ENCODE measurements around the gene MYOF.

MYOF gene

GRCh38 chr10:93280699-93281366 lies 201.3 kb downstream of the MYOF start (continued):
- no peak for TF ChIP-seq ISL1 (CRISPR knock-in tag; IDR thresholded peaks at IDR 0.05)

GRCh38 chr10:93280121-93280698 lies 201.9 kb downstream of the MYOF start:
- no peak for ATAC-seq
- TF ChIP-seq ZC3H10 (CRISPR knock-in tag; IDR thresholded peaks at IDR 0.05) (no peak), TSHZ2 (CRISPR knock-in tag; IDR thresholded peaks at IDR 0.05) (no peak), ESRRG (CRISPR knock-in tag; IDR thresholded peaks at IDR 0.05) (no peak), ZFP3 (CRISPR knock-in tag; IDR thresholded peaks at IDR 0.05) (no peak)
- TF ChIP-seq, protein P1, sequence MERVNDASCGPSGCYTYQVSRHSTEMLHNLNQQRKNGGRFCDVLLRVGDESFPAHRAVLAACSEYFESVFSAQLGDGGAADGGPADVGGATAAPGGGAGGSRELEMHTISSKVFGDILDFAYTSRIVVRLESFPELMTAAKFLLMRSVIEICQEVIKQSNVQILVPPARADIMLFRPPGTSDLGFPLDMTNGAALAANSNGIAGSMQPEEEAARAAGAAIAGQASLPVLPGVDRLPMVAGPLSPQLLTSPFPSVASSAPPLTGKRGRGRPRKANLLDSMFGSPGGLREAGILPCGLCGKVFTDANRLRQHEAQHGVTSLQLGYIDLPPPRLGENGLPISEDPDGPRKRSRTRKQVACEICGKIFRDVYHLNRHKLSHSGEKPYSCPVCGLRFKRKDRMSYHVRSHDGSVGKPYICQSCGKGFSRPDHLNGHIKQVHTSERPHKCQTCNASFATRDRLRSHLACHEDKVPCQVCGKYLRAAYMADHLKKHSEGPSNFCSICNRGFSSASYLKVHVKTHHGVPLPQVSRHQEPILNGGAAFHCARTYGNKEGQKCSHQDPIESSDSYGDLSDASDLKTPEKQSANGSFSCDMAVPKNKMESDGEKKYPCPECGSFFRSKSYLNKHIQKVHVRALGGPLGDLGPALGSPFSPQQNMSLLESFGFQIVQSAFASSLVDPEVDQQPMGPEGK (CRISPR knock-in tag; IDR thresholded peaks at IDR 0.05; ENCODE audit: borderline replicate concordance) = no peak

DNA sequence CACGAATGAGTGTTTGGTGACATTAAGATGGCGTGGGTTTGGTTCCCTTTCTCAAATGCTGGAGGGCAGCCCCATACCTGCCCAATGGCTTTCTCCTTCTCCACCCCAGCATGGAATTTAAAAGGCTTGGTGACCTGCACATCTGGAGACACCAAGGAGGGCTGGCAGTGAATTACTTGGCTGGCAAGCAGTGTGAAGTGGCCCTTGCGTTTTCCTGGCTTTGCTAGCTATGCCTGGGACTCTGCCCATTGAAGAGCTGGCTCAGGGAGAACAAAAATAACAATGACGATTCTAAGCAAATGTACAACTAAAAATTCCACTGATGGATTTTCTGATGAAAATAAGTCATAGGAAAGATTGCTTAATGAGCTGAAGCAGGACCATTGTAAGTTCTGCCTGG lies 204.8 kb downstream of the MYOF start:
- TF ChIP-seq ZNF70 (CRISPR knock-in tag; IDR thresholded peaks at IDR 0.05) = no peak
- no peak for TF ChIP-seq RARB (CRISPR knock-in tag; IDR thresholded peaks at IDR 0.05)
- no peak for TF ChIP-seq BACH2 (CRISPR knock-in tag; IDR thresholded peaks at IDR 0.05; ENCODE audit: borderline replicate concordance)
- TF ChIP-seq ZC3H10 (CRISPR knock-in tag; IDR thresholded peaks at IDR 0.05) = no peak
- no peak for TF ChIP-seq ZFP3 (CRISPR knock-in tag; IDR thresholded peaks at IDR 0.05)
- TF ChIP-seq, protein P1 (CRISPR knock-in tag; IDR thresholded peaks at IDR 0.05; ENCODE audit: borderline replicate concordance) = no peak
- no peak for TF ChIP-seq ESRRG (CRISPR knock-in tag; IDR thresholded peaks at IDR 0.05)
- TF ChIP-seq, protein P2, sequence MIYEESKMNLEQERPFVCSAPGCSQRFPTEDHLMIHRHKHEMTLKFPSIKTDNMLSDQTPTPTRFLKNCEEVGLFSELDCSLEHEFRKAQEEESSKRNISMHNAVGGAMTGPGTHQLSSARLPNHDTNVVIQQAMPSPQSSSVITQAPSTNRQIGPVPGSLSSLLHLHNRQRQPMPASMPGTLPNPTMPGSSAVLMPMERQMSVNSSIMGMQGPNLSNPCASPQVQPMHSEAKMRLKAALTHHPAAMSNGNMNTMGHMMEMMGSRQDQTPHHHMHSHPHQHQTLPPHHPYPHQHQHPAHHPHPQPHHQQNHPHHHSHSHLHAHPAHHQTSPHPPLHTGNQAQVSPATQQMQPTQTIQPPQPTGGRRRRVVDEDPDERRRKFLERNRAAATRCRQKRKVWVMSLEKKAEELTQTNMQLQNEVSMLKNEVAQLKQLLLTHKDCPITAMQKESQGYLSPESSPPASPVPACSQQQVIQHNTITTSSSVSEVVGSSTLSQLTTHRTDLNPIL (CRISPR knock-in tag; IDR thresholded peaks at IDR 0.05; ENCODE audit: low read depth) = no peak
- no peak for TF ChIP-seq TOX (CRISPR knock-in tag; IDR thresholded peaks at IDR 0.05; ENCODE audit: borderline replicate concordance)
- TF ChIP-seq TCF4 (CRISPR knock-in tag; IDR thresholded peaks at IDR 0.05; ENCODE audit: borderline replicate concordance) = no peak
- TF ChIP-seq ZNF565 (CRISPR knock-in tag; conservative IDR thresholded peaks at IDR 0.05; ENCODE audit: low read depth) = no peak
- no peak for TF ChIP-seq ISL1 (CRISPR knock-in tag; IDR thresholded peaks at IDR 0.05)
- no peak for TF ChIP-seq ZNF8 (CRISPR knock-in tag; IDR thresholded peaks at IDR 0.05)
- TF ChIP-seq GLIS3 (CRISPR knock-in tag; IDR thresholded peaks at IDR 0.05) = no peak
- no peak for TF ChIP-seq ZFP30 (CRISPR knock-in tag; IDR thresholded peaks at IDR 0.05)
- no peak for ATAC-seq

GRCh38 chr10:93274419-93274818 lies 207.7 kb downstream of the MYOF start:
- TF ChIP-seq ZNF8 (CRISPR knock-in tag; IDR thresholded peaks at IDR 0.05) = no peak
- no peak for TF ChIP-seq ZC3H10 (CRISPR knock-in tag; IDR thresholded peaks at IDR 0.05)
- TF ChIP-seq ZFP30 (CRISPR knock-in tag; IDR thresholded peaks at IDR 0.05) = no peak
- TF ChIP-seq CSDC2 (CRISPR knock-in tag; IDR thresholded peaks at IDR 0.05) = no peak
- no peak for TF ChIP-seq TCF4 (CRISPR knock-in tag; IDR thresholded peaks at IDR 0.05; ENCODE audit: borderline replicate concordance)
- no peak for TF ChIP-seq SNAI2 (CRISPR knock-in tag; IDR thresholded peaks at IDR 0.05)
- TF ChIP-seq ARNTL (CRISPR knock-in tag; IDR thresholded peaks at IDR 0.05; ENCODE audit: borderline replicate concordance, low read depth) = no peak
- no peak for TF ChIP-seq RARB (CRISPR knock-in tag; IDR thresholded peaks at IDR 0.05)
- no peak for TF ChIP-seq ZFP3 (CRISPR knock-in tag; IDR thresholded peaks at IDR 0.05)
- no peak for TF ChIP-seq BACH2 (CRISPR knock-in tag; IDR thresholded peaks at IDR 0.05; ENCODE audit: borderline replicate concordance)
- TF ChIP-seq, protein P1 (CRISPR knock-in tag; IDR thresholded peaks at IDR 0.05; ENCODE audit: borderline replicate concordance) = no peak
- no peak for TF ChIP-seq TSHZ2 (CRISPR knock-in tag; IDR thresholded peaks at IDR 0.05)
- TF ChIP-seq ZNF565 (CRISPR knock-in tag; conservative IDR thresholded peaks at IDR 0.05; ENCODE audit: low read depth) = no peak
- TF ChIP-seq ISL1 (CRISPR knock-in tag; IDR thresholded peaks at IDR 0.05) = no peak
- no peak for TF ChIP-seq ZNF70 (CRISPR knock-in tag; IDR thresholded peaks at IDR 0.05)
- TF ChIP-seq GLIS3 (CRISPR knock-in tag; IDR thresholded peaks at IDR 0.05) = no peak
- TF ChIP-seq TOX (CRISPR knock-in tag; IDR thresholded peaks at IDR 0.05; ENCODE audit: borderline replicate concordance) = no peak
- no peak for ATAC-seq

All from SK-N-SH treated with all-trans-retinoic acid at 6 μM for 48 hours (cell line).